Small intestine (tissue), 7 donors: ENCODE measurements around the gene GREM2. TPM values are rescaled to one million over a fixed set of nuclear protein-coding genes. Genes with fewer than 3 reads are reported as not detected.

Source experiments
- DNase-seq, 2 donors: peaks; one replicate each; pipeline versions ENCODE4 v3.0.0 to v3.0.0-alpha.2; 2013
- FAIRE-seq: peaks from 2 replicates; lab custom pipeline; 2012; peaks lifted over from hg19 to GRCh38; lab: Jason Lieb, UNC
- H3K27ac ChIP-seq, 3 donors: one replicate each; pipeline ENCODE4 v1.5.1; 2013; ENCODE audit warnings: low read length in 2 of 3, mild to moderate bottlenecking in 2 of 3, control low read depth in 1 of 3, inconsistent platforms in 1 of 3, low read depth in 1 of 3, moderate library complexity in 1 of 3
- H3K27me3 ChIP-seq, 3 donors: one replicate each; pipeline ENCODE4 v1.6.1; 2013; ENCODE audit warnings: low read length in 3 of 3, inconsistent platforms in 1 of 3; ENCODE audit not compliant: control insufficient read depth in 3 of 3, insufficient read depth in 3 of 3
- H3K36me3 ChIP-seq, 3 donors: one replicate each; pipeline ENCODE4 v1.6.1; 2013; ENCODE audit warnings: low read length in 3 of 3, inconsistent platforms in 1 of 3, low read depth in 1 of 3, mild to moderate bottlenecking in 1 of 3, moderate library complexity in 1 of 3; ENCODE audit not compliant: control insufficient read depth in 3 of 3, insufficient read depth in 2 of 3
- H3K4me1 ChIP-seq, 3 donors: one replicate each; pipeline ENCODE4 v1.6.1; 2013; ENCODE audit warnings: low read length in 2 of 3, inconsistent platforms in 1 of 3, low read depth in 1 of 3, mild to moderate bottlenecking in 1 of 3, moderate library complexity in 1 of 3; ENCODE audit not compliant: control insufficient read depth in 3 of 3, insufficient read depth in 2 of 3
- H3K4me3 ChIP-seq, 3 donors: one replicate each; pipeline ENCODE4 v1.5.1; 2013; ENCODE audit warnings: low read length in 3 of 3, control low read depth in 1 of 3, inconsistent platforms in 1 of 3, low read depth in 1 of 3, mild to moderate bottlenecking in 1 of 3, moderate library complexity in 1 of 3
- H3K9me3 ChIP-seq, 2 donors: one replicate each; pipeline ENCODE4 v1.6.1; 2013; ENCODE audit warnings: low read depth in 1 of 2, low read length in 1 of 2; ENCODE audit not compliant: control insufficient read depth in 2 of 2, insufficient read depth in 1 of 2
- WGBS, 3 donors: extraction: QIAGEN DNeasy Blood & Tissue Kit; methylation state at CpG; one replicate each; pipeline ENCODE4 v1.1.7; 2013; 5-methylcytosine and 5-hydroxymethylcytosine counted together
- polyA plus RNA-seq, 4 donors: library from polyadenylated mRNA; stranded (reverse) in 3 of 4; unstranded in 1 of 4; fragments of 200-250 nt in 3 of 4; fragments of 120-200 nt in 1 of 4; gene quantifications; one replicate each; pipeline versions ENCODE4 v1.2.1 to v1.2.3, GENCODE V29; 2013
- donor health status: healthy with polysubstance abuse.
- donor health status: control.
- donor health status: control.
- donor health status: Bipolar disorder and iron deficiency.
- donor health status: healthy.

The GREM2 gene
- polyA plus RNA-seq, 4 donors, result 0.22 to 11.3 (median 0.98) TPM

- FAIRE-seq (no peak), DNase-seq (no peak)
- Histone ChIP-seq H3K27ac (no peak overlapping the region), H3K27me3 (no peaks in the 10 kb centered on the region), H3K4me3 (no peak overlapping the region), H3K9me3 (no peaks in the 10 kb centered on the region), H3K36me3 (no peaks in the 10 kb centered on the region), H3K4me1 (no peaks in the 10 kb centered on the region)
- WGBS, 3 donors, result 66 to 77% (median 67%) methylated on average over 2 of the region's 2 CpGs
Observed at GRCh38 chr1:240602189-240602588, 9.8 kb downstream of the GREM2 start.

- WGBS, 3 donors, result 67 to 75% (median 69%) methylated on average over 6 of the region's 6 CpGs
- peaks cover 0 to 6% (median 0%) of the 10 kb centered on the region in 3 donors for H3K4me1 ChIP-seq
- no peaks in the 10 kb centered on the region for H3K9me3 ChIP-seq
- no peak overlapping the region for H3K27ac ChIP-seq
- FAIRE-seq (no peak), DNase-seq (no peak)
- H3K4me3 ChIP-seq, result no peak overlapping the region
- H3K27me3 ChIP-seq, result no peaks in the 10 kb centered on the region
- no peaks in the 10 kb centered on the region for H3K36me3 ChIP-seq
Observed at GRCh38 chr1:240599830-240600229, 12.1 kb downstream of the GREM2 start.

GRCh38 chr1:240599299-240599698, 12.7 kb downstream of the GREM2 start:
- FAIRE-seq, result no peak
- WGBS, 3 donors, result 78 to 87% (median 86%) methylated on average over 3 of the region's 3 CpGs
- DNase-seq, result no peak
- Histone ChIP-seq H3K4me1 (peaks cover 0 to 6% (median 0%) of the 10 kb centered on the region in 3 donors), H3K9me3 (no peaks in the 10 kb centered on the region), H3K36me3 (no peaks in the 10 kb centered on the region), H3K4me3 (no peak overlapping the region), H3K27ac (no peak overlapping the region), H3K27me3 (no peaks in the 10 kb centered on the region)

GRCh38 chr1:240598216-240599001, 13.5 kb downstream of the GREM2 start:
- DNase-seq, result no peak
- Histone ChIP-seq H3K27me3 (no peaks in the 10 kb centered on the region), H3K27ac (no peak overlapping the region), H3K9me3 (no peaks in the 10 kb centered on the region), H3K4me3 (no peak overlapping the region), H3K4me1 (peaks cover 0 to 6% (median 0%) of the 10 kb centered on the region in 3 donors), H3K36me3 (no peaks in the 10 kb centered on the region)
- 72 to 77% (median 72%) methylated on average over 3 of the region's 3 CpGs for WGBS, 3 donors
- FAIRE-seq, result no peak

- no peaks in the 10 kb centered on the region for H3K36me3 ChIP-seq
- DNase-seq, result peak in 1 of 2 donors; percentile 16
- no peak for FAIRE-seq
- no peak overlapping the region for H3K4me3 ChIP-seq
- WGBS, 3 donors, result 36 to 52% (median 42%) methylated on average over 12 of the region's 12 CpGs
- H3K4me1 ChIP-seq, result peaks cover 0 to 6% (median 0%) of the 10 kb centered on the region in 3 donors
- H3K9me3 ChIP-seq, result no peaks in the 10 kb centered on the region
- no peaks in the 10 kb centered on the region for H3K27me3 ChIP-seq
- no peak overlapping the region for H3K27ac ChIP-seq
Observed at GRCh38 chr1:240597153-240597745, 14.7 kb downstream of the GREM2 start.

GRCh38 chr1:240595476-240595875, 16.5 kb downstream of the GREM2 start:
- no peaks in the 10 kb centered on the region for H3K36me3 ChIP-seq
- DNase-seq, result no peak
- no peaks in the 10 kb centered on the region for H3K27me3 ChIP-seq
- H3K9me3 ChIP-seq, result no peaks in the 10 kb centered on the region
- FAIRE-seq, result no peak
- no peak overlapping the region for H3K27ac ChIP-seq
- WGBS, 3 donors, result 75 to 84% (median 83%) methylated on average over 2 of the region's 2 CpGs
- no peak overlapping the region for H3K4me3 ChIP-seq
- H3K4me1 ChIP-seq, result peaks cover 0 to 6% (median 0%) of the 10 kb centered on the region in 3 donors

GRCh38 chr1:240591564-240591963, 20.4 kb downstream of the GREM2 start:
- H3K36me3 ChIP-seq, result no peaks in the 10 kb centered on the region
- DNase-seq (no peak), FAIRE-seq (no peak)
- H3K9me3 ChIP-seq, result no peaks in the 10 kb centered on the region
- H3K4me1 ChIP-seq, result no peaks in the 10 kb centered on the region
- H3K27ac ChIP-seq, result no peak overlapping the region
- peaks cover 0 to 3% (median 0%) of the 10 kb centered on the region in 3 donors for H3K27me3 ChIP-seq
- 65 to 87% (median 85%) methylated on average over 3 of the region's 3 CpGs for WGBS, 3 donors
- H3K4me3 ChIP-seq, result no peak overlapping the region

- Histone ChIP-seq H3K4me1 (no peaks in the 10 kb centered on the region), H3K9me3 (no peaks in the 10 kb centered on the region), H3K27me3 (peaks cover 0 to 3% (median 0%) of the 10 kb centered on the region in 3 donors), H3K27ac (no peak overlapping the region), H3K36me3 (no peaks in the 10 kb centered on the region), H3K4me3 (no peak overlapping the region)
- DNase-seq (no peak), FAIRE-seq (no peak)
- WGBS, 3 donors, result 70 to 77% (median 76%) methylated on average over 5 of the region's 5 CpGs
Observed at GRCh38 chr1:240591078-240591477, 20.9 kb downstream of the GREM2 start.
